ENCODE data around the gene TAF6.

DNA sequence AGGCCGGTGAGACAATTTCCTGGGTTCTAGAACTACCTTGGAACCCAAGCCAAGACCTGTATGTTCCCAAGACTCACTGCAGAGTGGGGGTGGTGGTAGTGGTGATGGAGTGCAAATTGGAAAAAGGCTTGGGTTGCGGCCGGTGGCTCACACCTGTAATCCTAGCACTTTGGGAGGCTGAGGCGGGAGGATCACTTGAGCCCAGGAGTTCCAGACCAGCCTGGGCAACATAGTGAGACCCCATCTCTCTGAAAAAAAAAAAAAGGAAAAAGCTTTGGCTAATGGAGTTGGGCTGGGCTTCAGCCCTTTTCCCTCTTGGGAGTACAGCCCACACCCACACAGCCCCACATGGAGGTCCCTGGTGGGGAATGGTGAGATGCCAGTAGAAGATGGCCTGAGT, 13.6 kb downstream of the TAF6 start:
- TF ChIP-seq, protein P1, sequence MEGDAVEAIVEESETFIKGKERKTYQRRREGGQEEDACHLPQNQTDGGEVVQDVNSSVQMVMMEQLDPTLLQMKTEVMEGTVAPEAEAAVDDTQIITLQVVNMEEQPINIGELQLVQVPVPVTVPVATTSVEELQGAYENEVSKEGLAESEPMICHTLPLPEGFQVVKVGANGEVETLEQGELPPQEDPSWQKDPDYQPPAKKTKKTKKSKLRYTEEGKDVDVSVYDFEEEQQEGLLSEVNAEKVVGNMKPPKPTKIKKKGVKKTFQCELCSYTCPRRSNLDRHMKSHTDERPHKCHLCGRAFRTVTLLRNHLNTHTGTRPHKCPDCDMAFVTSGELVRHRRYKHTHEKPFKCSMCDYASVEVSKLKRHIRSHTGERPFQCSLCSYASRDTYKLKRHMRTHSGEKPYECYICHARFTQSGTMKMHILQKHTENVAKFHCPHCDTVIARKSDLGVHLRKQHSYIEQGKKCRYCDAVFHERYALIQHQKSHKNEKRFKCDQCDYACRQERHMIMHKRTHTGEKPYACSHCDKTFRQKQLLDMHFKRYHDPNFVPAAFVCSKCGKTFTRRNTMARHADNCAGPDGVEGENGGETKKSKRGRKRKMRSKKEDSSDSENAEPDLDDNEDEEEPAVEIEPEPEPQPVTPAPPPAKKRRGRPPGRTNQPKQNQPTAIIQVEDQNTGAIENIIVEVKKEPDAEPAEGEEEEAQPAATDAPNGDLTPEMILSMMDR (IDR thresholded peaks at IDR 0.05; ENCODE audit: insufficient read depth, low read length, poor library complexity, severe bottlenecking): no peak
- no peak for TF ChIP-seq EZH2phosphoT487 (conservative IDR thresholded peaks at IDR 0.05; ENCODE audit: low read length)
